GM21447 (cell line): ENCODE measurements around the gene GPR27.

ENCODE experiments used
- ATAC-seq: cut with Tn5 transposase; IDR thresholded peaks from one replicate; pipeline ENCODE4 v1.9.1; 2021; ENCODE audit not compliant: unreplicated experiment

The GPR27 gene

DNA sequence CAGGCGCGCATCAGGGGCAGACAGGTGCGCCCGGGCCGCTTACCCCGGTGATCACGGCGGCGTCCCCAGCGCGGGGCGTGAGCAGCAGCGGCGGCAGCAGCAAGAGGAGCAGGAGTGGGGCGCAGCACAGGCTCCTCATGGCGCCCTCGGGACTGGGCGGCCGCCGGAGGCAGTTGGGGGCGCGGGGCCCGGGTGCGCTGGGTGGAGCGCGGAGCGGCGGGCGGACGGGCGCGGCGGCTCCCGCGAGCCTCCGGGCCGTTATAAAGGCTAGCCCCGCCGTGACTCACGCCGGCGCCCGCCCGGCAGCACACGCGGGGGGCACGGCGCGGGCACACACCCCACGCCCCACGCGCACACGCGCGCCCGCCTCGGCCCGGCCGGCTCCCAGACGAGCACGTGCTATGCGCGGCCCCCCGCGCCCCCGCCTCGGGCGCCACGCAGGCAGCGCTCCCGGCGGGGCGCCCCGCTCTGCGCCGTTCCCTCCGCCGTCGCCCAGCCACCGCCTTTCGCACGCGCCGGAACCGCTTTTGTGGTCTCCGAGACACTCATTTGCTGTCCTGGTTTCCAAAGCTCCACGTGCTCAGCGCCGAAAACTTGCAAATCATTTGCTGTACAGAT is 31.4 kb downstream of the GPR27 start, which contains the start of gene PROK2:
Gene PROK2, minus strand, starts transcription at position 235 of the 618 bp plus-strand sequence. Its CDS starts 96 bp downstream, at position 139.
- ATAC-seq = no peak

DNA sequence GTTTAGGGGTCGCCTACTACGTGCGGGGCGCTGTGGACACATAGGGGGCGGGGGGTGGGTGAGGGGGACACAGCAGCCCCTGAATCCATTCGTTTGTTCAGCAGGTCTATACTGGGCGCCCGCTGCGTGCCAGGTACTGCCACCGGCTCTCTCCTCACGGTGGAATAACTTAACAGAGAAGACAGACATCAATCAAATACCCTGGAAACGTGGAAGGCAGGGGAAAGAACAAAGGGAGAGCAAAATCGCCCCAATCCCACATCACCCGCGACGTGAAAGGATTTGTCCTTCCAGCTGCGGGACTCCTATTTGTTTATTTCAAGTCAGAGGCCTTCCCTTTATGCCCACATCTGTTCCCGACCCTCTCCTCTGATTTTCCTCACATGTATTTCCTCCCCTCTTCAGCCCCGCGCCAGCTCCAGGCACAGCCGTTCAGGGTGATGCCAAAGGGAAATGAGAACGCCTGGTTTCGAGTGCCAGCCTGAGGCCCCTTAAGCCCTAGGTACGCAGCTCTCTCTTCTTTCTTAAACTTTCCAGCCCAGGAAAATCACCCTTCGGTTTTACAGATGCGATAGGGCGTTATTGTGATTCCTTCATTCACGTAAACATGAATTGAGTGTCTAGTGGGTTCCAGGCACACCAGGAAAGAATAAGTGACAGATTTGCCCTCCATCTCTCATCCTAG is 32.0 kb downstream of the GPR27 start:
- no peak for ATAC-seq

GRCh38 chr3:71786217-71786549 is 32.5 kb downstream of the GPR27 start:
- ATAC-seq = no peak

DNA sequence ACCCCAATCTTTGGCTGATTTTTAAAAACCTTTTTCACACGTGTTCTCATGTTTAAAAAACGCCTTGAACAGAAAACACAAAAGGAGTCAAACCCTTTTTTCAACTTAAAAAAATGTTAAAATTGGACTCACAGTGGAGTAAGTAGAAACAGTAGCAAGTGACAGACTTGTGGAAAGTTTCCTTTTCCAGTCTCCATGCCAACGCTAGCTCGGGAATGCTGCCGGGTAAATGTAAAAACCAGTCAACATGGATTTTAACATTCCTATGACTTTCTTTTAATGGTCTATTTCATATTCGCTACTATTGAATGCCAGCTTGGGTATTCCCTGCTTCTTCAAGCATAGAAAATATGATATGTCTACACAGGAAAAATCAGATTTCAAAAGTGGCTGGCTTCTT is 32.9 kb downstream of the GPR27 start:
- no peak for ATAC-seq

- no peak for ATAC-seq
These were observed 34.3 kb downstream of the GPR27 start for GRCh38 chr3:71787851-71788405.

- no peak for ATAC-seq
These were observed 36.3 kb downstream of the GPR27 start for GRCh38 chr3:71789922-71790321.

DNA sequence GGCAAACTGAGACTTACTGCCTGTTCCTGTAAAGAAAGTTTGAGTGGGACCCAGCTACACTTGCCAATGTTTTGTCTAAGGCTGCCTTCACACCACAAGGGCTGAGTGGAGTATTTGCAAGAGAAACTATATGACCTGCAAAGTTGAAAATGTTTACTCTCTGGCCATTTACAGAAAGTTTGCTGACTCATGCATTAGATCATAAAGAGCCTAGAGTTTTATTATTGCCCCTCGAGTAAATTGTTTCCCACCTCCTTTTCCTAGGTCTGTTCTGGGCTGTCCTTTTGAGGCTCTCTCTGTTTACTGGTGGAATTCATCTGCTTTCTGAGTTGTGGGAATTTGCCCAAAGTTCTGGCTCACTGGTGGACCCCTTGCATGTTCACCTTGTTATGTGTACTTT is 38.0 kb downstream of the GPR27 start:
- no peak for ATAC-seq

DNA sequence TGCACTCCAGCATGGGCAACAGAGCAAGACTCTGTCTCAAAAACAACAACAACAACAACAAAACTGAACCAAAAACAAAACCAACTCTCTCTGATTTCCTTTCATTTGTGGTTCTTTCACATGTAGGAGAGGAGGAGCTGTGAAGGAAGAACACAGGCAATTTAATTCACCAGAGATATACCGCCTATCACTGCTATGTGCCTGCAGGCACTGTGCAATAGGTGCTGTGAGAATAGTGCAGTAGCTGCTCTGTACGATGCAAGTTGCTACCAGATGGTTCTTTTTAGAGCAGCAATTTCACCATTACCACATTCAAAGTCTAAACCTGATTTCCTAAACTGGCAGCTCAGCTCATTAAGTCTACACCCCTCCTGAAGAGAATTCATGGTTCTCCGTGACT is 42.6 kb downstream of the GPR27 start:
- ATAC-seq = no peak

- ATAC-seq = no peak
These were observed 43.8 kb downstream of the GPR27 start for GRCh38 chr3:71797455-71797854.

- no peak for ATAC-seq
These were observed 46.4 kb downstream of the GPR27 start for GRCh38 chr3:71800023-71800422.

GRCh38 chr3:71801986-71802385 is 48.3 kb downstream of the GPR27 start:
- no peak for ATAC-seq

DNA sequence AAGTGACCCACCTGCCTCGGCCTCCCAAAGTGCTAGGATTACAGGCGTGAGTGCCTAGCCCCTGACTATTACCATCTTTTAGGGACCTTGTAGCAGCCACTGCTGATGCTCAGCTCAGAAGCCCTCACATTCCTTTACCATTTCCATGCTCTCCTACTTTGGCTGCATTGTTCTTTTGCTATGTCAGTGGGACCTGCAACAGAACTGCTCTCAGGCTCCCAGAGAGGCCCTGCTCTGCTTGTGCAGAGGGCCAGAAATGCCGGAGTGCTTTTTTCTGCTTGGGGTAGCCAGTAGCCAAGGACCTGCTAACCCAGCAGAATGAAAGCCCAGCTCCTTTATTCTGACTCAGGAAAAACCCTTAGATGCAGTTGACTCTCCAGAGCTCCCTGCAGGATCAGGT is 49.6 kb downstream of the GPR27 start:
- no peak for ATAC-seq

DNA sequence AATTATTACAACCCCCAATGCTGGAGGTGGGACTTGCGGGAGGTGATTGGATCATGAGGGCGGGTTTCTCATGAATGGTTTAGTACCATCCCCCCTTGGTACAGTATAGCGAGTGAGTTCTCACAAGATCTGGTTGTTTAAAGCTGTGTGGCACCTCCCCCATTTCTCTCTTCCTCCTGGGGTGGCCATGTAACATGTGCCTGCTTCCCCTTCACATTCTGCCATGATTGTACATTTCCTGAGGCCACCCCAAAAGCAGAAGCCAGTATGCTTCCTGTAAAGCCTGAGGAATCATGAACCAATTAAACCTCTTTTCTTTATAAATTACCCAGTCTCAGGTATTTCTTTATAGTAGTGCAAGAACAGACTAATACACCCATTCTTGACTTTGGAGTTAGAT is 51.5 kb downstream of the GPR27 start:
- no peak for ATAC-seq

DNA sequence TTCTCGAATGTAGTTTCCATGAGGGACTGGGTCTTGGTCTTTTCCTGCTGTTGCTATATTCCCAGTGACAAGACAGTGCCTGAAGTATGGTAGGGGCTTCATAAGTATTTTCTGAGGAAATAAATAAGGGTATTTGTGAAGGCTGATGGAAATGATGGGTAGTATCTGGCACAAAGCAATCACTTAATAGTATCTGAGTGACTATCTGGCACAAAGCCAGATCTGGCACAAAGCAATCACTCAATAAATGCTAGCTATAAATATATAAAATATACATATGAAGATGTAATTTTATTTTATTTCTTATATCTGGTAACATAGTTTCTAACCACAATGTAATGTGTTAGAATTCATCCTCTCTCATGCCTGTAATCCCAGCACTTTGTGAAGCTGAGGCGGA is 52.0 kb downstream of the GPR27 start:
- no peak for ATAC-seq
